ENCODE measurements around the gene PTPRU.

PTPRU gene

GRCh38 chr1:29270929-29271521 lies 34.7 kb downstream of the PTPRU start:
- DNase-seq = no peak

GRCh38 chr1:29271724-29272123 lies 35.4 kb downstream of the PTPRU start:
- DNase-seq = no peak

- no peak for DNase-seq
Observed at GRCh38 chr1:29272147-29272907, 36.0 kb downstream of the PTPRU start.

DNA sequence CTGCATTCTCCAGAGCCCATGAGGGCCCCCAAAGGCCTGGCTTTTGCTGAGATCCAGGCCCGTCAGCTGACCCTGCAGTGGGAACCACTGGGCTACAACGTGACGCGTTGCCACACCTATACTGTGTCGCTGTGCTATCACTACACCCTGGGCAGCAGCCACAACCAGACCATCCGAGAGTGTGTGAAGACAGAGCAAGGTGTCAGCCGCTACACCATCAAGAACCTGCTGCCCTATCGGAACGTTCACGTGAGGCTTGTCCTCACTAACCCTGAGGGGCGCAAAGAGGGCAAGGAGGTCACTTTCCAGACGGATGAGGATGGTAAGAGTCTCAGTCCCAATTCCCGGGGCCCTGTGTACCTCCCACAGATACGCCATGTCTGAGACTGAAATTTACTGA lies 39.1 kb downstream of the PTPRU start:
- no peak for DNase-seq

DNA sequence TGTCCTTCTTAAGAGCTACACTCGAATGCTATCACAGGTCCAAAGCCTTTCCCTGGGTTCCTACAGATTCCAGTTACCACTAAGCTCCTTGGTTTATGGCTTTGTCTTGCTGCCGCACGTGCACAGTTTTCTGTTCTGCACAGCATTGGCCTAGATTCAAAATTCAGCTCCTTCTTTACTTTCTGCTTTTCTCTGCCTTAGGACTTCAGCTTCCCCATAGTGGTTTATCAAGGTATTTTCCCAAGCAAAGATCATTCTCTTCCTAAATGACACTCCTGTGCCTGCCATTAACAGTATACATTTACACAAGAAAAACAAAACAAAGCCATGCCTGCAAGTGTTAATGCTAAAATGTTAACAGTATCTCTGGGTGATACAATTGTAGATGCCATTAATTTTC lies 41.8 kb downstream of the PTPRU start:
- no peak for DNase-seq

DNA sequence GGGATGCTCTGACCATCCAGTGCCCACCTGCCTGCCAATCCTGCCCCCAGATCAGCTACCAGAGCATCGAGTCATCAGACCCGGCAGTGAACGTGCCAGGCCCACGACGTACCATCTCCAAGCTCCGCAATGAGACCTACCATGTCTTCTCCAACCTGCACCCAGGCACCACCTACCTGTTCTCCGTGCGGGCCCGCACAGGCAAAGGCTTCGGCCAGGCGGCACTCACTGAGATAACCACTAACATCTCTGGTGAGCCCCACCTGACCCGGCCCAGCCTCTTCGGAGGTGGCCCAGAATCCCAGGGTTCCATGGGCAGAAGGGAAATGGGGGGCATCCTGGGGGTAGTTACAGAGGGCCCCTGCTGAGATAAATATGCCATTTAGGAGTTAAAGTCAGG lies 43.1 kb downstream of the PTPRU start:
- no peak for DNase-seq

GRCh38 chr1:29279951-29280391 lies 43.6 kb downstream of the PTPRU start:
- DNase-seq = no peak

DNA sequence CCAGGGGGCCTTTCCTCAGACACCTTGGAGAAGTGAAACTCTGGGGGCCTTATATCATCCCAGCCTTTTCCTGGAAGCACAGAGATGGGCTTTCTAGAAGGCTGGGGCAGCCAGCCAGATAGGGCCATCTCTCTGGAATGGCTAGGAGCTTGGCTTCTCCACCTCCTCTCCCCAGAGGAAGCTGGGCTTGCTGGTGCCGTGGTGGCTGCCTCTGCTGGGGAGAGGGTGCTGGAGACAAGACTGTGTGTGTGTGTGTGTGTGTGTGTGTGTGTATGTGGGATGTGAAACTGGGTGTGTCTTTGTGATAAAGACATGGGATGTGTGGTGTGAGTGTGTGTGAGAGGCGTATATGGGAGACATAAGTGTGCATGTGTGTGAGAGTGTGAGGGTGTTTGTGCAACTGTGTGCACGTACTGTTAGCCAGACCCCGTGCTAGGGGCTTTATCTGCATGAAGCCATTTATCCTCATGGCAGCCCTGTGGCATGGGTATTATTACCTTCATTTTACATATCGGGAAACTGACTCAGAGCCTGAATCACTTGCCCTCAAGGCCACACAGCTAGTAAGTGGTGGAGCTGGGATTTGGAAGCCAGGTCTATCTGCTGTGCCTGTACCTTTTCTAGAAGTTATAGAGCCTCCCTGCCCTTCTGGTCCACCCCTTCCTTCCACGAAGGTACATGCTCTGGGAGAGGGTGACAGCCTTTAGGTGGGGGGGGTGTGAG lies 44.2 kb downstream of the PTPRU start:
- DNase-seq = no peak

DNA sequence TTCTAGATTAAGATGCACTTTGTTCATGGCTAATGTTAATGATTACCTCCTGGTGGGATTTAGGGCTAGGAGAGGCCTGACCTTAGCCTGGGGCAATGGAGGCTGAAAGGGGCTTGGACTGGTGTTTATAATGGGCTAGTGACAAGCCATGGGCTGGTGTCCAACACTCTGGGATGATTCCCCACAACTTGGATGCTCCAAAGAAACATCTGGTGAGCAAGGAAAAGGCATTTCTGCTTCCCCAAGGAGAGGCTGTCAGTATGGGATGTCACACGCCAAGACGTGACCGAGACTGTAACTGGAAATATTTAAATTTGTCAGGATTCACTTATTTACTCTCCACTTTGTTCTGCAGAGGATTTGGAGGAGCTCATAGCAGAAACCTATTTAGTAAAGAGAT lies 45.2 kb downstream of the PTPRU start:
- DNase-seq = no peak

DNA sequence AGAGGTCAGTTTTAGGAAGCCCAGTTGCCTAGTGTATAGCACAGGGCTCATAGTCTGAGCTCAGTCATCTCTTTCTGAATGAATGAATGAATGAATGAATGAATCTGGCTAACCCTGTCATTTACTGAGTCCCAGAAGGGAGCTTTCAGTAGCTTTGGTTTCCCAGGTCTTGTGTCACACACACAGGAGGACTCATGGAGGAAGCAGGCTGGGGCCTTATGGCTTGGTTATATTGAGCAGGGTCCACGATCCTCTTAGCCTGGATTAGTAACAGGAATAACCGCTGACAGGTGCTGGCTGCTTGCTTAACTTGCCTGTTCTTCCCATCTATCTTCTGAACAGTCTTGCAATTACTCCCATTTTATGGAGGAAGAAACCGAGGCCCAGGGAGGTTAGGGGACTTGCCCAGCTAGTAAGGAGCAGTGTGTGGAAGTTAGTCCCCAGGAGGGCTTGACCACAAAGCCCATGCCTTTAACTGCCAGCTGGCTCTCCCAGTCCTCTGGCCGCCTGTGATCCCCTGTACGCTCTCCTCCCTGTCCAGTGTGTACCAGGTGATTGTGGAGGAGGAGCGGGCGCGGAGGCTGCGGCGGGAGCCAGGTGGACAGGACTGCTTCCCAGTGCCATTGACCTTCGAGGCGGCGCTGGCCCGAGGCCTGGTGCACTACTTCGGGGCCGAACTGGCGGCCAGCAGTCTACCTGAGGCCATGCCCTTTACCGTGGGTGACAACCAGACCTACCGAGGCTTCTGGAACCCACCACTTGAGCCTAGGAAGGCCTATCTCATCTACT lies 46.0 kb downstream of the PTPRU start:
- no peak for DNase-seq

GRCh38 chr1:29282924-29283803 lies 46.8 kb downstream of the PTPRU start:
- no peak for DNase-seq

DNA sequence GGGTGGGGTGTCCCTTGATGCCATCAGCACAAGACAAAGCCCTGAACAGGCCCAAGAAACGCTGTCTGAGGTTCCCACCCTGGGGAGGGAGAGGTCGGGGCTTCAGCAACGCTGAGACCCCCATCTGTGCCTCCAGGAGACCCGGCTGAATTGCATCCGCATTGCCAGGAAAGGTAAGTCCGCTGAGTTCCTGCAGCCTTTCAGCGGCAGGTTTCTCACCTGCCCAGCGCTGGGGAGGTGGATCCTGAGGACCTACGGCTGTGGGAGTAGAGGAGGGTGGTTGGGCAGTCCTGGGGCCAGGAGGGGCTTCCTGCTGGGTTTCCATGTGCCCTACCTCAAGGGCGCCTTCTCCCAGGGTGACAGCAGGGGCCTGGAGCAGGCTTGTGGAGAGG lies 47.5 kb downstream of the PTPRU start:
- DNase-seq = no peak

DNA sequence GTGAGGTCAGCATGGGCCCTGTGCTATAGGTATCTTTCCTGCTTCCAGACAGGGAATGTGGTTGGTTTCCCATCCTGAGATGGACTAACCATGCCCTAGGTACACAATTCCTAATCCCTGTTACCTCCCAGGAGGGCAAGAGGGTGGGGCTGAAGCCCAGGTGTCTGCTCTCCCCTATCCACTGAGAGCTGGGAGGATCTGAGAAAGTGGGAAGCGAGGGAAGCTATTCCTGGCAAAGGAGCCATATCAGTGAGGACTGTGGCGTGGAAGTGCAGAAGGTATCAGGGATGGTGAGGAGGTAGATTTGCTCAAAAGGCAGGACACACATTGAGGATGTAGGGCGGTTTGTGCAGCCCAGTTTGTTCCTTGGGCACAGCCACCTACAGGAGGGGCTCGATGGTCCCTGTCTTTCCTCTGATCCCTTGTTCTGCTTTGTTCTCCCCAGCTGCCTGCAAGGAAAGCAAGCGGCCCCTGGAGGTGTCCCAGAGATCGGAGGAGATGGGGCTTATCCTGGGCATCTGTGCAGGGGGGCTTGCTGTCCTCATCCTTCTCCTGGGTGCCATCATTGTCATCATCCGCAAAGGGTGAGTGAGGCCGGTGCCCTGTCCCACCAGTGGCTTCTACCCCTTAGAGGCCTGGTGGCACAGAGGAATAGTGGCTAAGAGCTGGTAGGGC lies 48.1 kb downstream of the PTPRU start:
- DNase-seq = no peak

DNA sequence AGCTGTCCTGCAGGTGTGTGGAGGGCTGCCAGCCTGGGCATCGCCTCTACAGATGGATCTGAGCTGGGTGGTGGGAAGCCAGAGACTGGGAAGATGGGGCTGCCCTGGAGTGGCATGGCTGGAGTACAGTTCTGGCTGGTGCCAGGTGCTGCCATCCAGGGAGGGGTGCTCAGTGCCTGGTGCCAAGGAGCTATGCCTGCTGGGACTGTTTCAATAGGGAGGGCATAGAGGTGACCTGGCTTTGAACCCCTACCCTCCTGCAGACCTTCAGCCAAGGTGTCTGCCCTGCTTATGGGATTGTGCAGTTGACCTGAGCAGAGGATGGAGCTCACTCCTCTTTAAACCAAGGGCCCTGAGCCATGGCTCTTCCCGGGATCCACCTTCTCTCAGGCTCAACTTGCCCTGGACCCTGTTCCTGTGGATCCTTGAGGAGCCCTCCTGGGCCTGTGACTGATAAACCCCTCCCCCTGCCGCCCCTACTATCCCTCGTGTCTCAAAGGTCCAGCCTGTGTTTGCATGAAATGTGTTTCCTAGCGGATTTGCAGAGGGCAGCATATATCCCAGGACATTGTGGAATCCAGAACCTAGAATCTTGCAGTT lies 48.7 kb downstream of the PTPRU start:
- DNase-seq = no peak

DNA sequence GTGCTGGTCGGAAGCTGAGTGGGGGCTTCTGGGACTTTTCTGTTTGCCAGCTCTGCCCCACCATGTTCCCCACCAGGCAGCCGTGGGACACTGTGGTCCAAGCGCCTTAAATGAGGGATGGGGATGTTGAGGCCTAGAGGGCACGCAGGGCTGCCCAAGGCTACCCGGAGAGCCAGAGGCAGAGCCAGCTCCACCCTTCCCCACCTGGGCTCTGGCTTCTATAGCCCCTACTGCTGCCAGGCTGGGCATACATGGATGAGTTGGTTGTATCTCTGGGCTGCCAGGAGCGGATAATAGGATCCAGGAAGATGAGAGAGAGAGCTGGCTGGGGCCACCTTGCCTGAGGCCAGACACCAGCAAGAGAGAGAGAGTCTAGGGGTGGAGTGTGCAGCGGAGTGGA lies 49.4 kb downstream of the PTPRU start:
- no peak for DNase-seq

GRCh38 chr1:29286194-29286767 lies 50.0 kb downstream of the PTPRU start:
- DNase-seq = no peak

DNA sequence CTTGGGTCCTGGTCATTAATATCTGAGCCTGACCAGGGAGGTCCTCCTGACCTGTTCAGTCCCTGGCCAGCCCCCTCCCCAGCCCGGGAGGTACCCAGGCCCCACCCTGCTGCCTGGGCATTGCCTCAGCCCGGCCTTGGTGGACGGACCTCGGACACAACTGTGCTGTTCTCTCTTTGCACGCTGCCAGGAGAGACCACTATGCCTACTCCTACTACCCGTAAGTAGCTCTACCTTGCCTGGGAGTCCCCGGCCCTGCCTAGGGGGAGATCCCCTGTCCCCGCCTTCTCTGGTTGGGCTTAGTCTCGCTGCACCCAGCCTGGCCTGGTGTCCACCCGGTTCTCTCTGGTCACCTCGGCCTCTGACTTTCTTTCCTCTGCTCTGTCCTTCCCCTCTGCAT lies 53.2 kb downstream of the PTPRU start:
- DNase-seq = no peak

DNA sequence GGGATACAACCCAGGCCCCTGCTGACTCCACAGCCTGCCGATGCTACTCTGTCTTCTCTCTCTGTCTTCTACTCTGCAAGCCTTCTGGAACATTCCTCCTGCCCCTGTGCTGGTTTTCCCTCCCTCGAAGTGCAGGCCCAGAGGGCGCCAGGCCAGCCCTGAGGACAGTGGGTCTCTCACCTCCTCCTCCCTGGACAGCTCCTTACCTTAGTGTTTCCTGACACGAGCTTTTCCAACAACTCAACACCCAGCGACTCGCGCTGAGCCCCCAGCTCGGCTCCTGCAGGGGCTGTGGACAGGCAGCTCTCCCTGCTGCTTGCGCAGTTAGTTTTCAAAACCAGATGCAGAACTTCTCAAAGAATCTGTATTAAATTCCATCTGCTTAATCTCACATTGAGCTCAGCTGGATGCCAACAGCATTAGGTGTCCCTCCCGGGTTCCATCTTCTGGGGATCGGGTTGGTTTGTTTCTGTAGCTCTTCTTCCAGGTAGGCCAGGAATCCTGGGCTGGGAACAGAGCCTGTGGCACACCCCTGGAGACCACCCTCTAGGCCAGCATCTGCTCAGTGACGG lies 54.2 kb downstream of the PTPRU start:
- no peak for DNase-seq

- no peak for DNase-seq
Observed at GRCh38 chr1:29291756-29292155, 55.4 kb downstream of the PTPRU start.

DNA sequence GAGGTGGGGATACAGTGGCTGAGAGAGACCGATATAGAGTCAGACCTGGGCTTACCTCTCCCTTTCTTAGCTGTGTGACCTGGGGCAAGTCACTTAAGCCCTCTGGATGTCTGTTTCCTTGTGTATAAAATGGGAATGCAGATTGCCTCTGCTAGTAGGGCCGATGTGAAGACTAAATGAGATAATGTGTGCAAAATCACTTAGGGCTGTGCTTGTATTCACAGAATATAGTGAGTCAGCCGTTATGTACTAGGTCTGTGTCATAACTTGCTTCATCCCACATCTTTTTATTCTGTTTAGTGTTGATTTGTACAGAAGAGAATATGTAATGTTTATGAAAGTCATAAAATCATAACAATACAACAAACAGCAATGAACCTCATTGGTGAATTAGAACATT lies 56.0 kb downstream of the PTPRU start:
- no peak for DNase-seq

DNA sequence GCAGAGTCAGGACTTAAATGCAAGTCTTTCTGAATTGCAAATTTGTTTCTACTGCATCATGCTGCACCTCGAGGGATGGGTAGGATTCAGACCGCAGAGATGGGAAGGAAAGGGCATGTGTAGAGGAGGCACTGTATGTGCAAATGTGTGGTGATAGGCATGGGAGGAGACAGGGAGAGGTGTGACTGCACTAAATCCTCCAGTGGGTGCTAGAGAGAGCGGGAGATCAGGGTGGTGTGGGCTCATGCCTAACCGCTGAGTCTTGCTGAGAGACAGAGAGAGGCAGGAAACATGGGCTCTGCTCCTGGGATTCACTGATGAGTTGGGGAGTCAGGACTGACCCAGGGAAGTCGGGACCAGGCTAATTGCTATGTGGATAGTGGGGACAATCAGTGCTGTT lies 61.1 kb downstream of the PTPRU start:
- no peak for DNase-seq
